ENCODE data around the gene SCUBE1. TPM values are rescaled to one million over a fixed set of nuclear protein-coding genes. Genes with fewer than 3 reads are reported as not detected.

The SCUBE1 gene
- total and polyA plus RNA-seq, 10 of the 15 experiments (the other 5 are each of a cell fraction or from before 2014, with no cell fraction given) = not detected

GRCh38 chr22:43222262-43222661 is 120.9 kb downstream of the SCUBE1 start:
- no peak overlapping the region for H2AFZ ChIP-seq (ENCODE audit: control insufficient read depth, low read depth, low read length)
- WGBS (ENCODE audit: insufficient coverage, insufficient replicate concordance, low lambda C conversion rate, missing lambda C conversion rate) = 31% methylated on average over 13 of the region's 13 CpGs
- POLR2A ChIA-PET = no interaction called here

DNA sequence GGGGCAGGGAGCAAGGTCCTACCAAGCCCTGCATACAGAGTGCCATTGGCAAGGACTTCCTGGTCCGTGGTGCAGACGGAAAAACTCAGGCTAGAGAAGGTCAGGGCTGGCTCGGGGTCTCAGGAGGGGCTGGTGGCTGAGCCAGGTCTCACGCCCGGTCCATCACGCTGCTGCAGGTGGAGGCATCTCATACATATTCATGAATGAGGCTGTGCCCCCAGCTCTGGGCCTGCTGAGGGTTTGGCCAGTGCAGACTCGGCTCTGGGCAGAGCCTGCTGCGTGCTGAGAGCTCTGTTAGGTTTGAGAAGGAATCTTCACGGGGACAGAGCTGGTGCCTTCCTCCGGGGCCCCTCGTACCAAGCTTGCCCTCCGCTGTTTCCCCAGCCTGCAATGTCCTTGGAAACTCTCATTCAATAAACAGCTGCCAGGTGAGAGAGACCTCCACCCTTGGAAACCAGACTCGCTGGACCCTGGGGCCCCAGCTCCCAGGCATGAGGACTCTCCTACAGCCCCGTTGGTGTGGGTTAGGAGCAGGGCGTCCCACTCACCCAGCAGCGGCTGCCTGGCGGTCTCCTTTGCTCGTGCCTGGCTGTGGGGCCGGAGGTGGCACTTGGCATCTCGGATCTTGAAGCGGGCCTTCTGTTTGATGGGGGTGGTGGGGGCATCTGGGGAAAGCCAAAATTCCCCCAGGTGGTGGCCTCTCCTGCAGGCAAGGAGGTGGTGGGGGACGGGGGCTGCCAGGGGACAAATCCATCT is 122.4 kb downstream of the SCUBE1 start:
- Histone ChIP-seq H3K4me2 (ENCODE audit: control insufficient read depth, insufficient read depth) (no peak overlapping the region), H3K9me3 (replicated peaks; ENCODE audit: control insufficient read depth, insufficient read depth, low read length) (no peaks in the 10 kb centered on the region), H3K27ac (ENCODE audit: control insufficient read depth, insufficient read depth) (no peak overlapping the region), H3K4me1 (ENCODE audit: control insufficient read depth, insufficient read depth, low read length) (no peaks in the 10 kb centered on the region), H3K27me3 (replicated peaks in 1 of 2; ENCODE audit: control insufficient read depth in 2 of 2, insufficient read depth in 2 of 2, low read length in 1 of 2) (peaks cover 0 to 4% of the 10 kb centered on the region in 2 experiments; a peak in 2 of 4 replicates), H2AFZ (ENCODE audit: control insufficient read depth, low read depth, low read length) (no peak overlapping the region), H3K79me2 (ENCODE audit: control insufficient read depth, insufficient read depth, low read length) (no peaks in the 10 kb centered on the region), H3K4me3 (no peak overlapping the region), H4K20me1 (ENCODE audit: control insufficient read depth, insufficient read depth) (no peaks in the 10 kb centered on the region), H3K36me3 (ENCODE audit: control insufficient read depth in 2 of 2, insufficient read depth in 2 of 2, low read length in 1 of 2) (no peaks in the 10 kb centered on the region), H3K9ac (ENCODE audit: control insufficient read depth, insufficient read depth, low read length) (no peak overlapping the region)
- RAD21 ChIA-PET (ENCODE audit: unreplicated experiment) = no interaction called here
- in situ Hi-C loops (cut with MboI) (no loop called here), intact Hi-C loops (cut with micrococcal nuclease; ENCODE audit: unreplicated experiment) (no loop called here)
- CTCF ChIA-PET = no interaction called here
- BruUV-seq (replicated peaks) = no TSS peak
- FAIRE-seq (no peak), ATAC-seq (no peak), DNase-seq (ENCODE audit: low read depth, low spot score) (no peak)
- SMC1A ChIA-PET (ENCODE audit: uncharacterized antibody, unreplicated experiment) = no interaction called here
- POLR2A ChIA-PET = no interaction called here
- 18% methylated on average over 22 of the region's 22 CpGs for WGBS (ENCODE audit: insufficient coverage, insufficient replicate concordance, low lambda C conversion rate, missing lambda C conversion rate)
- no peak for TF ChIP-seq WRNIP1 (IDR thresholded peaks at IDR 0.05; ENCODE audit: borderline replicate concordance, low read depth, low read length)
- no peak for TF ChIP-seq ZNF207 (IDR thresholded peaks at IDR 0.05; ENCODE audit: borderline replicate concordance)
- TF ChIP-seq USF2 (IDR thresholded peaks at IDR 0.05; ENCODE audit: borderline replicate concordance, low read depth, low read length) = no peak
- TF ChIP-seq NRF1 (conservative IDR thresholded peaks at IDR 0.05; ENCODE audit: low read depth, low read length) = no peak
- TF ChIP-seq HDGF (IDR thresholded peaks at IDR 0.05) = no peak
- no peak for TF ChIP-seq SUPT20H (IDR thresholded peaks at IDR 0.05; ENCODE audit: borderline replicate concordance, control insufficient read depth, low read depth, low read length)
- no peak for TF ChIP-seq RELA (IDR thresholded peaks at IDR 0.05; ENCODE audit: borderline replicate concordance, partially characterized antibody)
- TF ChIP-seq KAT2A (conservative IDR thresholded peaks at IDR 0.05; ENCODE audit: control insufficient read depth, low read depth, low read length) = no peak
- no peak for TF ChIP-seq NR2C2 (IDR thresholded peaks at IDR 0.05; ENCODE audit: borderline replicate concordance, control insufficient read depth, insufficient read length, low read depth)
- TF ChIP-seq TCF3 (IDR thresholded peaks at IDR 0.05; ENCODE audit: borderline replicate concordance, insufficient read depth, low read depth, low read length) = no peak
- TF ChIP-seq CBFB (IDR thresholded peaks at IDR 0.05; ENCODE audit: low read depth) = no peak
- no peak for TF ChIP-seq ZZZ3 (IDR thresholded peaks at IDR 0.05; ENCODE audit: control insufficient read depth, insufficient read length, low read depth)

More at GRCh38 chr22:43222262-43222661, 120.9 kb downstream of the SCUBE1 start:
- in situ Hi-C loops (cut with MboI) (no loop called here), intact Hi-C loops (cut with micrococcal nuclease; ENCODE audit: unreplicated experiment) (no loop called here)
- ChIA-PET CTCF (interaction anchor here (1.0 kb wide), 1 partner anchor 48 kb away, joined by 3 read pairs; no protein-coding TSS in a partner anchor), SMC1A (ENCODE audit: uncharacterized antibody, unreplicated experiment) (no interaction called here), RAD21 (ENCODE audit: unreplicated experiment) (no interaction called here)
- Histone ChIP-seq H3K9me3 (replicated peaks; ENCODE audit: control insufficient read depth, insufficient read depth, low read length) (no peaks in the 10 kb centered on the region), H3K27ac (ENCODE audit: control insufficient read depth, insufficient read depth) (no peak overlapping the region), H3K4me2 (ENCODE audit: control insufficient read depth, insufficient read depth) (no peak overlapping the region), H3K79me2 (ENCODE audit: control insufficient read depth, insufficient read depth, low read length) (no peaks in the 10 kb centered on the region), H3K4me1 (ENCODE audit: control insufficient read depth, insufficient read depth, low read length) (no peaks in the 10 kb centered on the region), H3K9ac (ENCODE audit: control insufficient read depth, insufficient read depth, low read length) (no peak overlapping the region), H3K27me3 (replicated peaks in 1 of 2; ENCODE audit: control insufficient read depth in 2 of 2, insufficient read depth in 2 of 2, low read length in 1 of 2) (peaks cover 0 to 4% of the 10 kb centered on the region in 2 experiments; a peak in 2 of 4 replicates), H4K20me1 (ENCODE audit: control insufficient read depth, insufficient read depth) (no peaks in the 10 kb centered on the region), H3K4me3 (no peak overlapping the region), H3K36me3 (ENCODE audit: control insufficient read depth in 2 of 2, insufficient read depth in 2 of 2, low read length in 1 of 2) (no peaks in the 10 kb centered on the region)
- DNase-seq (ENCODE audit: low read depth, low spot score) (no peak), ATAC-seq (no peak), FAIRE-seq (no peak)
- TF ChIP-seq RB1 (IDR thresholded peaks at IDR 0.05; ENCODE audit: borderline replicate concordance) (no peak), MXI1 (IDR thresholded peaks at IDR 0.05; ENCODE audit: low read depth, low read length) (no peak), ASH2L (IDR thresholded peaks at IDR 0.05; ENCODE audit: borderline replicate concordance, low read depth) (no peak), CHD1 (IDR thresholded peaks at IDR 0.05; ENCODE audit: low read depth, low read length) (no peak), GATAD2B (conservative IDR thresholded peaks at IDR 0.05; ENCODE audit: low read depth) (no peak)
- TF ChIP-seq, protein P1, sequence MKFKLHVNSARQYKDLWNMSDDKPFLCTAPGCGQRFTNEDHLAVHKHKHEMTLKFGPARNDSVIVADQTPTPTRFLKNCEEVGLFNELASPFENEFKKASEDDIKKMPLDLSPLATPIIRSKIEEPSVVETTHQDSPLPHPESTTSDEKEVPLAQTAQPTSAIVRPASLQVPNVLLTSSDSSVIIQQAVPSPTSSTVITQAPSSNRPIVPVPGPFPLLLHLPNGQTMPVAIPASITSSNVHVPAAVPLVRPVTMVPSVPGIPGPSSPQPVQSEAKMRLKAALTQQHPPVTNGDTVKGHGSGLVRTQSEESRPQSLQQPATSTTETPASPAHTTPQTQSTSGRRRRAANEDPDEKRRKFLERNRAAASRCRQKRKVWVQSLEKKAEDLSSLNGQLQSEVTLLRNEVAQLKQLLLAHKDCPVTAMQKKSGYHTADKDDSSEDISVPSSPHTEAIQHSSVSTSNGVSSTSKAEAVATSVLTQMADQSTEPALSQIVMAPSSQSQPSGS (IDR thresholded peaks at IDR 0.05; ENCODE audit: low read length) = no peak
- no TSS peak for BruUV-seq (replicated peaks)

Measured in GM12878 (cell line).